ENCODE measurements around the gene SNIP1.
"Not testable (repeated sequence)": the region's sequence is repeated elsewhere in the genome, so short reads cannot be mapped to it uniquely, and the experiment has no call there.

The SNIP1 gene

GRCh38 chr1:37559080-37559479 lies 5.0 kb upstream of the SNIP1 start:
- ATAC-seq, result no peak

- no peak for ATAC-seq
These were observed 4.3 kb upstream of the SNIP1 start for GRCh38 chr1:37558411-37558810.

GRCh38 chr1:37557402-37557801 lies 3.3 kb upstream of the SNIP1 start:
- ATAC-seq, result no peak

GRCh38 chr1:37556712-37557196 lies 2.7 kb upstream of the SNIP1 start, which contains the start of gene DNALI1:
TSS of gene DNALI1 (plus strand) at chr1:37556940. CDS start at chr1:37556995, 55 bp downstream.
- ATAC-seq, result no peak

GRCh38 chr1:37553598-37553926 lies 531 bp downstream of the SNIP1 start:
- ATAC-seq, result peak in 1 of 2 donors; percentile 28

- ATAC-seq, result no peak
These were observed 4.8 kb downstream of the SNIP1 start for GRCh38 chr1:37549341-37549740.

GRCh38 chr1:37545019-37545418 lies 9.1 kb downstream of the SNIP1 start:
- no peak for ATAC-seq

- no peak for ATAC-seq
These were observed 9.6 kb downstream of the SNIP1 start for GRCh38 chr1:37544530-37544929.

GRCh38 chr1:37540036-37540785 lies 13.9 kb downstream of the SNIP1 start:
- ATAC-seq, result no peak

GRCh38 chr1:37539154-37539553 lies 14.9 kb downstream of the SNIP1 start:
- ATAC-seq, result not testable (repeated sequence)

GRCh38 chr1:37537378-37537777 lies 16.7 kb downstream of the SNIP1 start:
- peak in 1 of 2 donors; percentile 36 for ATAC-seq

GRCh38 chr1:37533317-37534093 lies 20.6 kb downstream of the SNIP1 start:
- ATAC-seq, result no peak

- ATAC-seq, result not testable (repeated sequence)
These were observed 21.5 kb downstream of the SNIP1 start for GRCh38 chr1:37532418-37533156.

- ATAC-seq, result not testable (repeated sequence)
These were observed 24.2 kb downstream of the SNIP1 start for GRCh38 chr1:37529888-37530287.

GRCh38 chr1:37519613-37520012 lies 34.5 kb downstream of the SNIP1 start:
- no peak for ATAC-seq

- ATAC-seq, result not testable (repeated sequence)
These were observed 35.2 kb downstream of the SNIP1 start for GRCh38 chr1:37518929-37519328.

- not testable (repeated sequence) for ATAC-seq
These were observed 35.9 kb downstream of the SNIP1 start for GRCh38 chr1:37518241-37518640.

- ATAC-seq, result no peak
These were observed 36.5 kb downstream of the SNIP1 start for GRCh38 chr1:37517569-37517968.

GRCh38 chr1:37515185-37516034 lies 38.7 kb downstream of the SNIP1 start:
- ATAC-seq, result no peak

- peak; percentile 92 to 93 for ATAC-seq
These were observed 39.5 kb downstream of the SNIP1 start, which contains the start of gene MEAF6 for GRCh38 chr1:37514350-37515184. TSS of gene MEAF6 (minus strand) at chr1:37514766. CDS start at chr1:37514746, 20 bp downstream.

- ATAC-seq, result peak; percentile 47 to 58
These were observed 40.2 kb downstream of the SNIP1 start for GRCh38 chr1:37513795-37514349.

All from activated CD4-positive, CD25-positive, alpha-beta regulatory T cell treated with anti-CD3 and anti-CD28 coated beads, Interleukin-2, amount 50 U/mL, for 24 hours (primary cell).